A549 (cell line): Measurements from ENCODE around the gene DIPK1B.

Experiments used
- MAFK ChIP-seq: fragments of 450-650 bp; IDR thresholded peaks from 2 replicates; pipeline ENCODE4 v1.6.1; 2014; ENCODE audit not compliant: partially characterized antibody
- MYC ChIP-seq: IDR thresholded peaks from 2 replicates; pipeline ENCODE4 v1.6.1; 2012; ENCODE audit warnings: mild to moderate bottlenecking, inconsistent platforms, low read length, improper control_type of control experiment, borderline replicate concordance
- PHF8 ChIP-seq: fragments of 200-600 bp; sonication (generic); IDR thresholded peaks from 2 replicates; pipeline ENCODE4 v1.6.1; 2016; ENCODE audit warnings: low read depth, mild to moderate bottlenecking, antibody characterized with exemption, moderate library complexity, borderline replicate concordance
- POLR2A ChIP-seq: IDR thresholded peaks from 2 replicates; pipeline ENCODE4 v1.6.1; 2012; ENCODE audit warnings: mild to moderate bottlenecking, low read length
- RCOR1 ChIP-seq: fragments of 150-350 bp; IDR thresholded peaks from 2 replicates; pipeline ENCODE4 v1.6.1; 2014; ENCODE audit warnings: antibody characterized with exemption, low read length, low read depth
- RNF2 ChIP-seq: fragments of 200-600 bp; sonication (generic); IDR thresholded peaks from 2 replicates; pipeline ENCODE4 v1.6.1; 2016; ENCODE audit warnings: low read depth, mild to moderate bottlenecking, antibody characterized with exemption, moderate library complexity, borderline replicate concordance
- ZFP36 ChIP-seq: fragments of 450-650 bp; IDR thresholded peaks from 2 replicates; pipeline ENCODE4 v1.6.1; 2014; ENCODE audit warnings: borderline replicate concordance; ENCODE audit not compliant: partially characterized antibody

DNA sequence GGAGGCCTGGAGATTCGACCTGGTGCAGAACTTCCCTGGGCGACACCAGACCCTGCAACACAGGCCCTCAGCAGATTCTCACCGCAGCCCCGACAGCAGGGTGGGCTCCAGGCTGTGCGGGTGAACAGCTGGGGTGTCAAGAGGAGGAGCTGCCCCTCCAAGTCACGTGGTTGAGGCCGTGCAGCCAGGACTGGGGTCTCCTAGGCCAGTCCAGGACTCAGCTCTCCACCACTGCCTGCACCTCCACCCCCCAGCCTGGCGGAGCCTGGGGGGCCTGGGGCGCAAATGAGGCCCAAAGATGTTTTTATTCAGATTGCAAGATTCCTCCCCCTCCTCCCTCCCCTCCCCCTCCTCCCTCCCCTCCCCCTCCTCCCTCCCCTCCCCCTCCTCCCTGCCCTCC is 15.9 kb upstream of the DIPK1B start:
- TF ChIP-seq POLR2A (no peak), RCOR1 (no peak), ZFP36 (no peak), MAFK (no peak), RNF2 (no peak), MYC (no peak), PHF8 (no peak)
